Measurements from ENCODE around the gene XYLB.

Gene XYLB

DNA sequence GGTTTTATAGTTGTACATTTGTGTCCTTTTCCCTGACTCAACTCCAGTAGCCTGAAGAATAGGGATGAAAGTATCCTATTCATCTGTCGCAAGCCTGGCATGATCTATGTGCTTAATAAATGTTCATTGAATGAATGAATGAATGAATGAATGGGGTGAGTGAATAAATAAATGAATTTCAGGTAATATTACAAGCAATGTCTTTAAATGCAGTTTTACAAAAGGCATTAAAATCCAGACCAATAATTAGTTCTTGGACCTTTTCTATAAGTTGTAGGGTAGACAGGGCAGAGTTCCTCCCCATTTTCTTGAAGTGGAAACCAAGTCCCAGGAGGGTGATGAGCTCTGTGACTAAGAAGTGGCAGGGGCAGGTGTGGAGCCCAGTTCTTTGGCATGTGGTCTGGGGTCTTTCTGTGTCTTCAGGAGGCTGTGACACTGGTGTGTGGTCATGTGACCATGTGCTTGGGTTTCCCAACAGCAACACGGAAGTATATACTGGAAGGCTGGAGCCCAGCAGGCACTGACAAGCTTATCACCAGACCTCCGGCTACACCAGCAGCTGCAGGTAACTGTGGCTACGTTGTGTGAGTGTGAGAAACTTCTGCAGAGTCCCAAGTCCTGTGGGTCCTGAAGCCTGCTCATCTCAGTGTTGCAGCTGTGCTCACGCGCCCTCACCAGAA lies 18.3 kb downstream of the XYLB start:
- no peak for DNase-seq (ENCODE audit: low read depth in 2 of 2)

DNA sequence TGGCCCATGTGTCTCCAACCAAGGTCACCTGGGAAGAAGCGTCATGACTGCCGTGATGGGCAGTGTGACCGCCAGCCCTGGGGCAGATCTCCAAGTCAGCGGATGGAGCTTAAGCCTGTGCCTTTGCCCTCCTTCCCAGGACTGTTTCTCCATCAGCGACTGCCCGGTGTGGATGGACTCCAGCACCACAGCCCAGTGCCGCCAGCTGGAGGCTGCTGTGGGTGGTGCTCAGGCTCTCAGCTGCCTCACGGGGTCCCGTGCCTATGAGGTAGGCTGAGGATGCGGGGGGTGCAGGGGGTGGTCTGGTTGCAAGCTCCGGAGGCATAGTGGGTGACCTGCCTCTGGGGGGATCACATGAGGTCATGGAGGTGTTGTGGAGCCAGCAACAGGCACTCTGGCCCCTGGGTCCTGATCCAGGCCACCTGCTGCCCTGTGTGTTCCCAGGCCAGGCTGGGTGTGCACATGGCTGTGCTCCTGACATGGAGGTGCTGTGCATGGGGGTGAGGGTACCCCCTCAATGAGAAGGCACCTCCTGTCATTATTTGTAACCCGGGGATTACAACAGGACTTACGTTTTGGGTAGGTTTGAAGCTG lies 19.0 kb downstream of the XYLB start:
- no peak for DNase-seq (ENCODE audit: low read depth in 2 of 2)

DNA sequence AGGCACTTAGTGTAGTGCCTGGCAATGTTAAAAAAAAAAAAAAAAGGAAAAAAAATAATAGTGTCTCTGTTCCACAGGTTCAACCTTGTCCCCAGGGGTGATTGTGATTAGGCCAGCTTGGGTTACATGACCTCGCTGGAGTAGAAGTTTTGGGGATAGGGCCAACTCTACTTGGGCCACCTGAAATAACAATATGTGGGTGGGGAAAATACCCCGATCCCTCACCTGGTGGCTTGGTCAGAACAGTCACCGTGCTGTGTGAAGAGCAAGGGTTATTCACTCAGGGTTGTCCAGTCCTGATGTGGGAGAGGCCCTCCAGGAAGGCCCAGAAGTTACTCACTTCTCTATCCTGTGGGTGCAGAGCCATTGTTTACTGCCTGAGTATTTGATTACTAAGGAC lies 19.5 kb downstream of the XYLB start:
- no peak for DNase-seq (ENCODE audit: low read depth in 2 of 2)

DNA sequence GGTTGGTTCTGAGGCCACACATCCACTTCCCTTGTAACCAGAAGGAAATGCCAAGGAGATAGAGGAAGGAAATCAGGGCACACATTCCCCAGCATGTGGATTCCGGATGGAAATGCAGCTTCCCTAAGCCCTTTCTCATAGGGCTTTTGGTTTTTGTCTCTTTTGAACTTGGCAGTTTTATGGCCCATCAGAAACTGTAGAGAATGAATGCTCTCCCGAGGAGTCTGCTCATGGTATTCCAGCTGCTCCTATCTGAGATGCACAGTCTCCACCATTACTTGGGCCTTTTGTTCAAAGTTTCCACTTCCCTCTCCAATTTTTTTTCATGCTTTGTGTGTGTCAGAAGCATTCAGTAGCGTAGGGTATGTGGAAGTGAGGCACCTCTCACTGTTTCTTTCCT lies 21.2 kb downstream of the XYLB start:
- DNase-seq (ENCODE audit: low read depth in 2 of 2): no peak

DNA sequence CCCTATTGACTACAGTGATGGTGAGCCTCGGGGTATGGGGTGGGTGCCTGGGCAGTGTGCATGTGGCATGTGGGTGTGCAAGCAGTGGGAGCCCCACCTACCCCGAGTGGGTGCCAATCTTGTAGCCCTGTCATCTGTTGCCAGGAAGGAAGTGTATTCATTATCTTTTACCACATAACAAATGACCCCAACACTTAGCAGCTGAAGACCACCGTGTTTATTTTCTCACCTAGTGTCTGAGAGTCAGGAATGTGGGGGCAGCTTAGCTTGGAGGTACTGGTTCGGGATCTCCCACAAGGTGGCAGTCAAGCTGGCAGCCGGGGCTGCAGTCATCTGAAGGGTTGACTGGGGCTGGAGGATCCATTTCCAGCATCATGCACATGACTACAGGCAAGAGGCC lies 21.7 kb downstream of the XYLB start:
- DNase-seq (ENCODE audit: low read depth in 2 of 2): no peak

DNA sequence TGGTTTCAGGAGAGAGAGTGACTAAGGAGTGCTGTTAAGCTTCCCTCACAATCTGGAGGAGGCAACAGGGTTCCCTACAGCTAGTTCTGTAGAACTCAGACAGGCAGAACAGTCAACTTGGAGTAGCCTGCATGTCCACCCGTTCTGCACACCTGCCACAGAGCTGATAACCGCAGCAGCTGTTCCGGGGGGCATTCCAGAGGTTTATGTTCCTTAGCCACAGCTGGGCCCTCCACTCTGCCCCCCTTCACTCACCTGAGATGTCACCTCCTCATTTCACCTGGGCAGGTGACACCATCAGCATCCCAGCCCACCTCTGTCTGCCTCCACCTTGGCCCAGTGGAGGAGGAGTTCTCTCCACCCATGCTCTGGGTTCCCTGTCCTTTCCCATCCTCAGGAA lies 22.6 kb downstream of the XYLB start:
- DNase-seq (ENCODE audit: low read depth in 2 of 2): no peak

DNA sequence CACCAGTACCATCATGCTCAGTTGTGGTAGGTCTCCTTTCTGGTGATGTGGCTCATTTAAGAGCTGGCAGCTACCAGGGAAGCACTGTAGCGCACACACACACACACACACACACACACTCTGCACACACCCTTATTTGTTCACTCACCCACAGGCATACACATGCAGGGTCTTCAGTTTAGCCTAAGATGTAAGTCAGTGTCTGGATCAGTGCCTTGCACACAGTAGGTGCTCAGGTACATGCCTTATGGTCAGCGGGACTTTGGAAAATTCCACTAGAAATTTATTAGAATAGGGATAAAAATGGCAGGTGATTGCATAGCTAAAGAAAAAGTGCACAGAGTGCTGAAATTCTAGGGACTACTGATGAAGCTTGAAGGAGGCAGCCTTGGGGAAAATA lies 23.6 kb downstream of the XYLB start:
- no peak for DNase-seq (ENCODE audit: low read depth in 2 of 2)

DNA sequence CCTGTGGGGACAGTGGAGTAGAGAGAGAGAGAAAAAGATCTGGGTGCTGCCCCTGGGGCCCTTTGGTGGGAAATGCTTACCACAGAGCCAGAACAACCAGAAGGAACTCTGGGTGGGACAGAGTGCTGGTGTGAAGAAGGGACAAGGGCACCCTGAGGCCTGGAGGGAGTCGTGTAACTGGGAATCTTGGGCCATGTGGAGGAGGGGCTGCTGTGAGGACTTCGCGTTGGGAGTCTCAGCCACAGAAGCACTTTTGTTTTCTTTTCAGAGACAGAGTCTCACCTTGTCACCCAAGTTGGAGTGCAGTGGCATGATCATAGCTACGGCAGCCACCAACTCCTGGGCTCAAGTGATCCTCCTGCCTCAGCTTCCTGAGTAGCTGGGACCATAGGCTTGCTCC lies 24.3 kb downstream of the XYLB start:
- DNase-seq (ENCODE audit: low read depth in 2 of 2): no peak

DNA sequence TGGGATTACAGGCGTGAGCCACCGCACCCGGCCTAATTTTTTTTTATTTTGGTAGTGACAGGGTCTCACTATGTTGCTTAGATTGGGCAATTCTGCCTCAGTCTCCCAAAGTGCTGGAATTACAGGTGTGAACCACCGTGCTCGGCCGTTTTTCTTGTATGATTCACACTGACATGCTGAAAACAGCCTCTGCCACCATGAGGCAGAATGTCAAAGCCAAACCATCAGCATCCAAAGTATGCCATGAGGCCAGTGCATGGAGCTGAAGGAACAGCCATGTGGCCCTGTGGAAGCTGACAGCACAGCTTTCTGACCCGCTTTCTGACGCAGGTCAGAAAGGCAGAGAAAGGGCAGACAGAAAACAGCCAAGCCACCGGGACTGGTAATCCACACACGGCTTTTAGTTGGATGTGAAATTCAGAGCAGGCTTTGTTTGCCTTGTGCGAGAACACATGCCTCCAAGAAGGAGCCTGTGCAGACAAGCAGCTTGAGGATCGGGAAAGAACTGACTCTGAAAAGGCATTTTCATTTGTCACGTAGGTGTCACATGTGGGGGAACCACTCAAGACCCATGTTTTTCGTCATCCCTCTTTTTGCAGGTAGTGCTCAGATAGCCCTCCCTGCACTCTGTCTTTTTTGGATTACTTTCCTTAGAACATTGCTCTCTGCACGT lies 25.1 kb downstream of the XYLB start:
- no peak for DNase-seq (ENCODE audit: low read depth in 2 of 2)

DNA sequence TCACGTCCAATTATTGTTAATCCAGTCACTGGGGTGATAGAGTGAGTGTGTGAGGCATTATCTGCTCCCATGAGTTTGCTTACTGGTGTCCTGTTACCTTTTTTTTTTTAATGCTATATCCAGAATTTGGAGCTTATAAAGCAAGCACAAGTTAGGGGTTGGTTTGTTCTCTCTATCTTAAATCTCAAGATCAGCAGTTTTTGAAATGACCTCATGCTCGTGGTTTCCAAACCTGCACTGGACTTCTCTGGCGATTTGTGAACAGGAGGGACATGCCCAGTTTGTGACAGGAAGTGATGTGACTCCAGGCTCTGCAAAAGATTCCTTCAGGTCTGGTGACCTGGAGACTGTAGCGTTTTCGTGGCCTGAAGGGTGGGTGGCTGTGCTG lies 25.6 kb downstream of the XYLB start:
- no peak for DNase-seq (ENCODE audit: low read depth in 2 of 2)

DNA sequence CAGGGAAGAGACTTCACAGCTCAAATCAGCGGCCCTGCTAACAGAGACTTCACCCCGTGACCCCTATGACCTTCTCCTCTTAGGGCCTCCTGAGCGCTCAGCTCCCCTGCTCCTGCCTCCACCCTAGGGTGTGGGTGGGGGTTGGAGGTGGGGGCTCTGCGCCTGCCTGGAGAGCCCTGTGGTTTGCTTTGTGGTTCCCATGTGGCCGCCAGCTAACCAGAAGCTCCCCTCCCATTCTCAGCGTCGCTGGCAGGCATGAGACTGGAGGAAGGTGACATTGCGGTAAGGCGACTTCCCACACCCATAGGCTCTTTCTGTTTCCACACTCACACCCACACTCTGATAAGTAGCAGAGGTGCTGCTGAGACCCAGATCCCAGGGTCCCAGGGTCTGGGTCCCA lies 27.6 kb downstream of the XYLB start:
- DNase-seq (ENCODE audit: low read depth in 2 of 2): peak in 1 of 2 donors; percentile 12

DNA sequence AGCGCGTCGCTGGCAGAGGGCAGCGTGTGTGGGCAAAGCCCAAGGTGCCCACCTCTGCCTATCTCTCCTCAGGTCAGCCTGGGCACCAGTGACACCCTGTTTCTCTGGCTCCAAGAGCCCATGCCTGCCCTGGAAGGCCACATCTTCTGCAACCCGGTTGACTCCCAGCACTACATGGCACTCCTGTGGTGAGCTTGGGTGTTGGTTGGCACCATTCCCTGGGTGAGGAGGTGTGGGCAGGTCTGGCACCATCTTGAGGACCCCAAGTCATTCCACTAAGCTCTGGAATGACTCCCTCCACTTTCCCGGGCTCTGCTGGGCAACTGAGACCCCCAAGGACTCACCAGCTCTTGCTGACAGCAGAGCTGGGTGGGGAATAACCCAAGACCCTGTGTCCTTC lies 28.5 kb downstream of the XYLB start:
- DNase-seq (ENCODE audit: low read depth in 2 of 2): no peak

DNA sequence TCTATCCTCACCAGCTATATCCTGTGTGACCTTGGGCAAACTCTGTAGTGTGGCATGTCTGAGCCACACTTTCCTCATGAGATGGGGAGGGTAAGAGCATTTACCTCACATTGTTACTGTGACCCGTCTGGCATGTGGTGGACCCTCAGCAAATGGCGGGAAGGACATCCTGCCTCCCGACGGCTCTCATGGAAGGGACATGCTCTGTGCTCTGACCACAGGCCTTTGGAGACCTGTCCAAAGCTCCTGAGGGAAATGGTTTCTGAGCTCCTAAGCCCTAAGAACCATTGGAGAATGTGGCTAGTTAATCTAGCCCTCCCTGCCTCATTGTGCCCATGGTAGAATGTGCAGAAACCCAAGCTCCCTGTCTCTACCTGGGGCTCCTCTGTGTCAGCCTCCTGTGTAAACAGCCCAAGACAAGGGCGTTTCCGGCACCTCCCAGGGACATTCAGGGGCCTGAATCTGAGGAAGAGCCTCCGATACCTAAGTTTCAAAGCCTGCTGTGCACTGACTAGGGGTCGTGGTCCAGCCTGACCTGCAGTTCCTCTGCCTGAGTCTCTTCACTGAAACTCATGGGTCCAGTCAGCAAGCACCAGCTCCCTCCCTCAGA lies 29.0 kb downstream of the XYLB start:
- DNase-seq (ENCODE audit: low read depth in 2 of 2): no peak

DNA sequence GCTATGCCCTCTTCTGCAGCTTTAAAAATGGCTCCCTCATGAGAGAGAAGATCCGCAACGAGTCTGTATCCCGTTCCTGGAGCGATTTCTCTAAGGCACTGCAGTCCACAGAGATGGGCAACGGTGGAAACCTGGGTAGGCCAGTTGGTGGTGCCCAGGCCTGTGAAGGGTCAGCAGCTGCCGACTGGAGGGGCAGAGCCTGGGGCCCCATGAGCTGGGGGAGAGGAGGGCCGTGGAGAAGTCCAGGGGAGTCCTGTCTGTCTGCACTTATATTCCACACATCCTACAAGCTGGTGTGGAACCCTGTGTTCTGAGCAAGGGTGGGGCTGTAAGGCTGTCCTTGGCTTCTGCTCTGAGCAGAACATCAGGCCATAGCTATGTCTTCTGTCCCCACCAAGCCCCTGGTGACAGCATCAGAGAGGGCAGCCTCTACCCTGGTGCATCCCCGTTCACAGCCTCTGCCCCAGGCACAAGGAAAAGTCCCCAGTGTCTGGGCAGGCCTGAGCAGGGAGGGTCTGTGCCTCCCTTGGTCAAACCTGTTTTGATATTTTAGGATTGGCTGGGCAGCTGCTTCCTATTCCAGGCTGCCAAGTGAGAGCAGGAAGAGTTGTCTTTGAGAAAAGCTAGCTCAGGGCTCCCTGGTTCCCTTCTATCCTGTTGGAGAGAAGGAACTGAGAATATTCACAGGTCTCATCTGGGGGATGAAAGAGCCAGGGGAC lies 29.7 kb downstream of the XYLB start:
- DNase-seq (ENCODE audit: low read depth in 2 of 2): no peak

DNA sequence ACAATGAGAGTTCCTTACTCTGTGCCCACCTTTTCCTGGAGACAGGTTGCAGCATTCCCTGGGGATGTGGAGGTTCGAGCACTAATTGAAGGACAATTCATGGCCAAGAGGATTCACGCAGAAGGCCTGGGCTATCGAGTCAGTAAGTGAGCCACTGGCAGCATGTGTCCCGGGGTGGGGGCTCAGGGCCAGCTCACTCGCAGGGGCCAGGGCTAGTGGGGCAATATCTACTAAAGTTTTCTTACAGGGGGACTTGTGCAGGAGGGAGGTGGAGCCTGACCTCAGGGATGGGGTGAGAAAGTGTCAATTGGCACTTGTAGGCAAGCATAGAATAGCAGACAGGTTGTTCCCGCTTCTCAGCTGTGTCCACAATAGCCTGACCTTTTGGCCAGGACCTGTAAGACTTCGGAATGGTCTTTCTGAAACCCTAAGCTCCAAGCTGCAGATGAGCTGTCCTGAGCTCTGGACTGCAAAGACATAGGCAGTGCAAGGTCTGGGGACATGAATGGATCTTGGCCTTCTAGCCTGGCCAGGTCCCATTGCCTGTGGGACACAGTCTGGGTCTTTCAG lies 32.7 kb downstream of the XYLB start:
- no peak for DNase-seq (ENCODE audit: low read depth in 2 of 2)

DNA sequence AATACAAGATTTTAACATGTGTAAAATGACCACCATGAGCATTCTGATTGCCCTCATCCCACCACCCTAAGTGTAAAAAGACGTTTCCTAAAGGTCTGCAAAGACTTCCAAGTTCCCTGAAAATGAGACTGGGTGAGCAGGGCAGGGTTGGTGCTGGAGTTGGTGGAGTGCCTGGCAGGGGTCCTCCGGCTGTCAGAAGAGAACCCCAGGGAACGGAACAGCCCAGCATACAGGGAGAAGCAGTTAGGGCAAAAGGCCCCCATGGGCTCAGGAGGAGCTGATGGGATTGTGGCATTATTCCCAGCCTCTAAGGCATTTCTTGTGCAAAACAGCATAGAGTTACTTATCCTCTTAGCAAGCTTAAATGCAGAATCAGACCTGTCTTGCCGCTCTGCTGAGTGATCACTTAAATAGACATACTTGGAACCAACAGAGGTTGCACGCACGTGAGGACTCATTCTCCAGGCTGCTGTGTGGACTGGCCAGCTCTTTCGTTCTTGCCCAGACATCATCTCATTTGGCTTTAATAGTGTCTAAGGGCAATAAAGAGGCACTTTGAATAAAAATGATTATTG lies 36.0 kb downstream of the XYLB start:
- DNase-seq (ENCODE audit: low read depth in 2 of 2): no peak

DNA sequence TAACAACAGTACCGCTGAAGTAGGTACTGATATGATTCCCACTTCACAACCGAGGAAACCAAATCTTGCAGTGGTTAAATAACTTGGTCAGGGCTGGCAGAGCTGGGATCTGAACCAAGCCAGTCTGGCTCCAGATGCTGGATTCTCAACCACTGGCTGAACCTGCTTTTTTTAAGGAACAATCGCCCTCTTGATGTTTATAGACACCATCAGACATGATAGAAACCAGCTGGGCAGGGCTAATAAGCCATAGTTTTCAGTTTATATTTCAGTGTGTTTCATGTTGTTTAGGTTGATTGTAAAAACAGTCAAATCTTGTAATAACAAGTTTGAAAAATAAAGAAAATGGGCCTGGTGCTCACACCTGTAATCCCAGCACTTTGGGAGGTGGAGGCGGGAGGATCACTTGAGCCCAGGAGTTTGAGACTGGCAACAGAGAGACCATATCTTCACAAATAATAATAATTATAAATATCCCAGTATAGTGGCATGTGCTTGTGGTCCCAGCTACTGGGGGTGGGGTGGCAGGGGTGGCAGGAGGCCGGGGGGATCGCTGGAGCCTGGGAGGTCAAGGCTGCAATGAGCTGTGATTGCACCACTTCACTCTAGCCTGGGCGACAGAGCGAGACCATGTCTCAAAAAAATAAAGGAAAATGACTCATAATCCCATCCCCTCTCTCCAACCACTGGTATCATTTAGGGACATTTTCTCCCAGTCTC lies 36.7 kb downstream of the XYLB start:
- no peak for DNase-seq (ENCODE audit: low read depth in 2 of 2)

DNA sequence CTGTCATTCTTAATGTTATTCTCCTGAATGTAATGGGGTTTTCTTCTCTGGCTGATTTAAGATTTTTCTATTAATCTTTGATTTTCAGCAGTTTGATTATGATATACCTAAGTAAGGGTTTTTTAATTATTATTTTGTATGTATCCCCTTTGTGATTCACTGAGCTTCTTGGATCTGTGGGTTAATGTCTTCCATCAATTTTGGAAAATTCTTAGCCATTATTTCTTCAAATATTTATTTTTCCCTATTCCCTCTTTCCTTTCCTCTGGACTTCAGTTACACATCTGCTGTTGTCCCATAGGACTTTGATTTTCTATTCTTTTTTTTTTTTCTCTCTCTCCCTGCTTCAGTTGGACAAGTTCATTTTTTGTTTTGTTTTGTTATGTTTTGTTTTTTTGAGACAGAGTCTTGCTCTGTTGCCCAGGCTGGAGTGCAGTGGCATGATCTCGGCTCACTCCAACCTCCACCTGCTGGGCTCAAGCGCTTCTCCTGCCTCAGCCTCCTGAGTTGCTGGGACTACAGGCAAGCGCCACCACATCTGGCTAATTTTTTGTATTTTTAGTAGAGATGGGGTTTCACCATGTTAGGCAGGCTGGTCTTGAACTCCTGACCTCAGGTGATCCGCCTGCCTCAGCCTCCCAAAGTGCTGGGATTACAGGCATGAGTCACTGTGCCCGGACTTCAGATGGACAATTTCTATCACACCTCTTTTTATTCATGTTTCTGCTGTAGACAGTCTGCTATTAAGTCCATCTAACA lies 40.6 kb downstream of the XYLB start:
- no peak for DNase-seq (ENCODE audit: low read depth in 2 of 2)

DNA sequence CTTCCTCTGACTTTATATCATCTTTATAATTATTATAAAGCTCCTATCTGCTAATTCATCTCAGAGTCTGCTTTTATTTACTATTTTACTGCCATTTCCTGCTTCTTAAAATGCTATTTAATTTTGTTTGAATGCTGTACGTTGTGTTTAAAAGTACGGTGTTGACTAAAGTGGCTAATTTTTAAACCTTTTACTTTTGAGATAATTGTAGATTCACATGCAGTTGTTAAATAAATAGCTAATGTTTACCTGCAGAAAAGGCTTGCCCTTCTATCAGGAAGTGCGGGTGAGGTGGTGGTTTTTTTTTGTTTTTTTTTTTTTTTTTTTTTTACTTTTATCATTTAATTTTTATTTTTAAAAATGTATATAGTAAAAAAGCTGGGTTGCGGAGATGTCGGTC lies 41.3 kb downstream of the XYLB start:
- no peak for DNase-seq (ENCODE audit: low read depth in 2 of 2)

DNA sequence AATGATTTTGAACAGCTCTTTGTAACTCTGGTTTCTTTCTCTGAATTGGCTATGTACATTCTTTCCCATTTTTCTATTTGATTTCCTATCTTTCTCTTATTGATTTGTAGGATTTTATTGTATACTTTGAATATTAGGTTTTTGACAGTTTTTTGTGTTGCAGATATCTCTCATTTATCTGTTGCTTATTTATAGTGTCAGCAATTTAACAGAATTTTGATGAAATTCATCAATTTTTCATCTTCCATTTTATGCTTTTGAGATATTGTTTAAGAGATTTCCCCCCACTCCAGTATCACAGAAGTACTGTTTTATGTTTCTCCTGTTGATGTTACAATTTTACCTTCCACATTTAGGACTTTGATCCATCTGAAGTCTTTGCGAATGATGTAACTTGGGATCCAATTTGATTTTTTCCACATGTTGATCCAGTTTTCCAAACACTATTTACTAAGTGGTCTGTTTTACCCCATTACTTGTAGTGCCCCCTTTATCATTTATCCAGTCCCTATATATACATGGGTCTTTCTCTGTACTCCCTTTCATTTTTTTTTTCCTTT lies 46.1 kb downstream of the XYLB start:
- DNase-seq (ENCODE audit: low read depth in 2 of 2): no peak

All from stimulated activated CD4-positive, alpha-beta T cell treated with anti-CD3 and anti-CD28 coated beads, Interleukin-4, amount 100 ng/mL, for 48 hours (primary cell).